Choroid plexus epithelial cell (primary cell): ENCODE data around the gene CRTC1.
"Not testable (repeated sequence)": the region's sequence is repeated elsewhere in the genome, so short reads cannot be mapped to it uniquely, and the experiment has no call there.

Experiments
- DNase-seq: peaks from one replicate; pipeline ENCODE4 v3.0.0-alpha.2; 2010; ENCODE audit warnings: low read depth
- H3K4me3 ChIP-seq: 2 replicates; pipeline ENCODE4 v1.5.1; 2011; ENCODE audit warnings: low read depth, mild to moderate bottlenecking, control low read depth, low read length, moderate library complexity
- TF ChIP-seq, protein P1 (sequence below): conservative IDR thresholded peaks from 2 replicates; pipeline ENCODE4 v1.5.1; 2011; ENCODE audit warnings: low read depth, mild to moderate bottlenecking, control low read depth, inconsistent platforms, low read length, moderate library complexity

Gene CRTC1

DNA sequence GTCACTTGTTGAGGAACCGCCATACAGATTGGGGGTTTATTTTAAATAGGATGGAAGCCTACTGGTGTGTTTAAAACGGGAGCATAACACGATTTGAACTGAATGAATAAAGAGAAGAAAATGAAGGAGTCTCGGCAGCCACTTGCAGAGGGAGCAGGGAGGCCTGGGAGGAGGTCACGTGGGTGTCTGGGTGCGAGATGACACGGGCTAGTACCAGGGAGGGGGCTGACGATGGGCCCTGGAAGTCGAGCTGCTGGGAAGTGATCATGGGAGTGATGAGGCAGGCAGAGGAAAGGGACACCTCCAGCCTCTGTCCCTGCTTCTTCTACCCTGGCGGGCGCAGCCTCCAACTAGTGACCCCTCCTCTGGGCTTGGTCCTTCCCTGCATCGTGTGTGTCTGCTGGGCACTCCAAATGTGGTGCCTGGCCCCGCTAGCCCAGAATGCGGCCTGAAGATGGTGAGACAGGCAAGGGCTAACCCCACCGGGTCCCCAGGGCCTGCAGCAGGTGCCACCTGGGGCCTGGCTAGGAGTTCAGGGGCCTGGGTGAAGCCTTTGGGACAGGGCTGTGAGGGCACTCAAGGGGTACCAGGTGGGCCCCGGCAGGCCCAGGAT, 35.5 kb downstream of the CRTC1 start:
- no peak overlapping the region for H3K4me3 ChIP-seq
- no peak for DNase-seq
- TF ChIP-seq, protein P1, sequence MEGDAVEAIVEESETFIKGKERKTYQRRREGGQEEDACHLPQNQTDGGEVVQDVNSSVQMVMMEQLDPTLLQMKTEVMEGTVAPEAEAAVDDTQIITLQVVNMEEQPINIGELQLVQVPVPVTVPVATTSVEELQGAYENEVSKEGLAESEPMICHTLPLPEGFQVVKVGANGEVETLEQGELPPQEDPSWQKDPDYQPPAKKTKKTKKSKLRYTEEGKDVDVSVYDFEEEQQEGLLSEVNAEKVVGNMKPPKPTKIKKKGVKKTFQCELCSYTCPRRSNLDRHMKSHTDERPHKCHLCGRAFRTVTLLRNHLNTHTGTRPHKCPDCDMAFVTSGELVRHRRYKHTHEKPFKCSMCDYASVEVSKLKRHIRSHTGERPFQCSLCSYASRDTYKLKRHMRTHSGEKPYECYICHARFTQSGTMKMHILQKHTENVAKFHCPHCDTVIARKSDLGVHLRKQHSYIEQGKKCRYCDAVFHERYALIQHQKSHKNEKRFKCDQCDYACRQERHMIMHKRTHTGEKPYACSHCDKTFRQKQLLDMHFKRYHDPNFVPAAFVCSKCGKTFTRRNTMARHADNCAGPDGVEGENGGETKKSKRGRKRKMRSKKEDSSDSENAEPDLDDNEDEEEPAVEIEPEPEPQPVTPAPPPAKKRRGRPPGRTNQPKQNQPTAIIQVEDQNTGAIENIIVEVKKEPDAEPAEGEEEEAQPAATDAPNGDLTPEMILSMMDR, result no peak

DNA sequence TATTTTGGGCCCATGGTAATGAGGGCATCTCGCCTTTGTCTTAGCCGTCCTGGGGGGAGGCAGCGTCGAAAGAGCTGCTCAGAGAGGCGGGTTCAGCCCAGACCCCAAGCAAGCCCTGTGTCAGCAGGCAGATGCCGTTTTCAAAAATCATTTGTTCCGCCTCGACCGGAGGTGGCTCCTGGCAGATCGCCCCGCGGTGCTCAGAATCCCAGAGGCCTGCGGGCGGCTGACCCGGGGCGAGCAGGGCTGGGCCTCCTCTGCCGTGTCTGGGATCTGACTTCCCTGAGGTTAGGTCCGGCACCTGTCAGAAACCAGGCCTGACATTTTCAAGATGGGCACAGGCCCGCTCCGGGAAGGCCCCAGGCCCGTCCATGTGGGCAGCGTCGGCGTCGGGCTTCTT, 36.1 kb downstream of the CRTC1 start:
- DNase-seq, result no peak
- TF ChIP-seq, protein P1, result no peak
- H3K4me3 ChIP-seq, result no peak overlapping the region

DNA sequence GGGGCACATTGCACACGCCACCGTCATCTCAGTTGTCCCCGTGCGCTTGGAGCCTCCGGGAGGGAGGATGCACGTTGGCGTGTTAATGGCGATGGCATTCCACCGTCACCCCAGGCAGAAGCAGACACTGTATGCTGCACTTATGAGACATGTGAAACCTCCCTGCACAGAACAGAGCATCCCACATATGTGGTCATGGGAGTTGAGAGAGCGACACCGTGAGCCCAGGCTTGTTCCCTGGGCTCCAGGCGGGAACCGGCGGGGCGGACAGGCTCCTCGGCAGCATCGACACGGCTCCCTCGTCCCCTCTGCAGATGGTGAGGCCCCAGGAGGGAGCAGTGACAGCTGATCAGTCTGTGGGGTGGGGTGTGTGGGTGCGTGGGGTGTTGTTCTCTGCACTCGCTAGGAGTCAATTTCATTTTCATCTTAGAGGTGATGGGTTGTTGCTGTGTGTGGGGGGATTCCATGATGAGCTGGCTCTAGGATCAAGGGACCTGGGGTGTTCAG, 40.4 kb downstream of the CRTC1 start:
- TF ChIP-seq, protein P1, result no peak
- no peak for DNase-seq
- no peak overlapping the region for H3K4me3 ChIP-seq

DNA sequence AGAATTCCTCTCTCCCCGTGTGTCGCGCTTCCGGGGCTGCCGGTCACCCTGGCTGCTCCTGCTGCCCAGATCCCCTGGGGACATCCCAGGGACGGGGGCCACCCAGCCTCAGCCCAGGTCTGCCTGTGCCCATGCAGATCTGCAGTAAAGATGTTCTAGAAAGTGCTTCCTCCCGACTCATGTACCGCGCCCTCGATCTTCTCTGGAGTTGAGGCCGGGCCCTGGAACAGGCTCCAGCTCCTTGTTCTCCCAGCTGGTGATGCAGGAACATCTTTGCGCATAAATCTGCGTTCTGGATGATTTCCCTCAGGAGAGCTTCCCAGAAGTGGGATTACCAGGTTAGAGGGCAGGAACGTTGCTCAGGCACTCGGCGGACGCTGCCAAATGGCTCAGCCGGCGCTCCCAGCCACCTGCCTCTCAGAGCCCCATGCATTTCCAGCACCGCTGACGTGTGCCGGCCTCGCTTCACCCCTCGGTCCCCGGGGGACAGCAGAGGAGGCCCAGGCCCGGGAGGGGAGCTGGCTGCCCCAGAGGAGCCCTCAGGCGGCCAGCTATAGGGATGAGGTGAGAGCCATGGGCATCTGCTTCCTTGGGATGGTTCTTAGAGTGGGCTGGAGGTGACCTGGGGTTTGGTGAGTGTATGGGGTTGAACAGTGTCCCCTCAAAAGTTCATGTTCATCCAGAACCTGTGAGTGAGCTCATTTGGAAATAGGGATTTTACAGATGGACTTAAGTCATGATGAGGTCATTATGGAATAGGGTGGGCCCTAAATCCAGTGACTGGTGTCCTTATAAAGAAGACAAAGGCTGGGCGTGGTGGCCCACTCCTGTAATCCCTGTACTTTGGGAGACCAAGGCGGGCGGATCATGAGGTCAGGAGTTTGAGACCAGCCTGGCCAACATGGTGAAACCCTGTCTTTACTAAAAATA, 42.6 kb downstream of the CRTC1 start:
- DNase-seq, result no peak
- TF ChIP-seq, protein P1, result no peak
- H3K4me3 ChIP-seq, result no peak overlapping the region

DNA sequence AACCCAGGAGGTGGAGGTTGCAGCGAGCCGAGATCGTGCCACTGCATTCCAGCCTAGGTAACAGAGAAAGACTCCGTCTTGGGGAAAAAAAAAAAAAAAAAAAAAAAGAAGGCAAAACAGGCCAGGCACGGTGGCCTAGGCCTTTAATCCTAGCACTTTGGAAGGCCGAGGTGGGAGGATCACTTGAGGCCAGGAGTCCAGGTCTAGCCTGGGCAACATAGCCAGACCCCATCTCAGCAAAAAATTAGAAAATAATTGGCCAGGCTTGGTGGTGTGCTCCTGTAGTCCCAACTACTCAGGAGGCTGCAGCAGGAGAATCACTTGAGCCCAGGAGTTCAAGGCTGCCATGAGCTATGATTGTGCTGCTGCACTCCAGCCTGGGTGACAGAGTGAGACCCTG, 43.4 kb downstream of the CRTC1 start:
- TF ChIP-seq, protein P1, result no peak

DNA sequence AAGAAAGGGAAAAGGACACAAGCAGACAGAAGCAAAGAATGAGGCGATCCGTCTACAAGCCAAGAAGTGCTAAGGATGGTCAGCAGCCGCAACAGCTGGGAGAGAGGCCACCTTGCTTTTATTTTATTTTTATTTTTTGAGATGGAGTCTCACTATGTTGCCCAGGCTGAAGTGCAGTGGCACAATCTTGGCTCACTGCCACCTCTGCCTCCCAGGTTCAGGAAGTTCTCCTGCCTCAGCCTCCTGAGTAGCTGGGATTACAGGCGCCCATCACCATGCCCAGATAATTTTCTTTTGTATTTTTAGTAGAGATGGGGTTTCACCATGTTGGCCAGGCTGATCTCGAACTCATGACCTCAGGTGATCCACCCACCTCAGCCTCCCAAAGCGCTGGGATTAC, 44.1 kb downstream of the CRTC1 start:
- DNase-seq, result not testable (repeated sequence)

More for the DNA sequence above, 43.4 kb downstream of the CRTC1 start:
- DNase-seq, result no peak
- no peak overlapping the region for H3K4me3 ChIP-seq

DNA sequence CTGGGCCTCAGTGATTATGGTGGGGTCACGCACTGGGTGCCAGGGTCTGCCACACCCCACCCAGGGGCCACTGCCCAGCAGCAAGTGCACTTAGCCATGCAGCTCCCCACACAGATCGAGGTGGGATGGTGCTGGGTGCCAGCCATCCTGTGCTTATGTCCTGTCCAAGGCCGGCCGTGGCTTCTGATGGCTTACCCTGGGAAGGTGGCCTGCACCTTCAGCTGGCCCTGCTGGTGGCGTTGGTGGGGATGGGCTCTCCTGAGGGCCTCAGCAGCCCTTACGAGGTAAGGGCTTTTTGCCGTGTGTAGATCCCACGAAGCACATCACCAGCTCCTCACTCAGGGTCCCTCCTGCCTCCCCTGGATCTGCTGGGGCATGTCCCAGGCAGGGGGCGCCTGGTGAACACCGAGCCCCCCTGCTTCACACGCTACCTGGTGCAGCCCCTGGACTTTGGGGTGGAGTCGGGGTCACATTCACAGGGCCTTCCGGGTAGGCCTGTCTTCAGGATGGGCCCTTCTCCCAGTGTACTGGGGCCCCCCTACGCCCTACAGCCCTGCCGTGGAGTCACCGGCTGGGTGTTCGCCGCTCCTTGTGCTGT, 46.6 kb downstream of the CRTC1 start:
- H3K4me3 ChIP-seq, result no peak overlapping the region
- TF ChIP-seq, protein P1, result no peak
- DNase-seq, result no peak

More for the DNA sequence above, 44.1 kb downstream of the CRTC1 start:
- not testable (repeated sequence) for H3K4me3 ChIP-seq
